Cardiac fibroblast (primary cell): Measurements from ENCODE around the gene MISP3.
A peak's percentile ranks its signal among the peaks of the same experiment; 100 is the strongest.
"Not testable (repeated sequence)": the region's sequence is repeated elsewhere in the genome, so short reads cannot be mapped to it uniquely, and the experiment has no call there.

ENCODE experiments used
- DNase-seq, 2 donors: peaks; one replicate each; pipeline versions ENCODE4 v3.0.0 to v3.0.0-alpha.2; 2010; ENCODE audit warnings: low read depth in 2 of 2
- H3K4me3 ChIP-seq, 2 donors: replicated peaks in 1 of 2; 1 replicate in 1 of 2; 2 replicates in 1 of 2; pipeline ENCODE4 v1.5.1; 2011; ENCODE audit warnings: low read depth in 2 of 2, low read length in 2 of 2, mild to moderate bottlenecking in 2 of 2, moderate library complexity in 1 of 2
- TF ChIP-seq, protein P1 (sequence below): IDR thresholded peaks from one replicate; pipeline ENCODE4 v1.5.1; 2011; ENCODE audit warnings: low read depth, mild to moderate bottlenecking, low read length, inconsistent platforms

MISP3 gene

DNA sequence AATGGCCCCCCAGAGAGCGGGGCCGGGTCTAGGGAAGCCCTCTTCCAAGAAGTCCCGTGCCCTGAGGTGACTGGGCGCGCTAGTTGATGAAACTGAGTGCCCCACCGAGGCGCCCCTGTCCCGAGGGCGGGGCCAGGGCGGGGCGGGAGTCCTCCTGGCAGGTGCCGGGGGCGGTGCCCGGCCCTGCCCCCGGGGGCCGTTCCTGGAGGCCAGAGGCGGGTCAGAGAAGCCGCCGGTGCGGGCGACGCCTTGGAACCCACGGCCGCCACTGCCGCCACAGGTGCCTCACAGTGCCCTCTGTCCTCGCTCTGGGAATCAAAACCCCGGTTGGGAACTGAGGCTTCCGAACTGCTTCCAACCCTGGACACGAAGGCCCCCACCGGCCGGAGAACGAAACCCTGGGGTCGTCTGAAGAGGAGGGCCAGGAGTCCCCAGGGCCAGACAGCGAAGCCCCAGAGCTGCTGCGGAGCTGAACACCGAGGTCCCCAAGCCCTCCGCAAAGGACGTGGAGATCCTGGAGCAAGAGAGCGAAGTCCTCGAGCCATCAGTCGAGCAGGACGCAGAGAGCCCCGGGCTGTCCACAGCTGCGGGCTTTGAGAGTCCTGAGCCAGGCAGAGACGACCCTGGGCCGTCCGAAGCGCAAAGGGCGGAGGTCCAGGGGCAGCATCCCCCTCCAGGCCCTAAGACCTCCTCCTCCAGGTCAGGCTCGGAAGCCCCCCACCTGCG lies at the start of gene MISP3:
MISP3 (plus strand) TSS at position 252 of the 726 bp plus-strand sequence. CDS start 524 bp downstream, outside the sequence.
- peak; percentile 26 to 41 for DNase-seq
- TF ChIP-seq, protein P1, sequence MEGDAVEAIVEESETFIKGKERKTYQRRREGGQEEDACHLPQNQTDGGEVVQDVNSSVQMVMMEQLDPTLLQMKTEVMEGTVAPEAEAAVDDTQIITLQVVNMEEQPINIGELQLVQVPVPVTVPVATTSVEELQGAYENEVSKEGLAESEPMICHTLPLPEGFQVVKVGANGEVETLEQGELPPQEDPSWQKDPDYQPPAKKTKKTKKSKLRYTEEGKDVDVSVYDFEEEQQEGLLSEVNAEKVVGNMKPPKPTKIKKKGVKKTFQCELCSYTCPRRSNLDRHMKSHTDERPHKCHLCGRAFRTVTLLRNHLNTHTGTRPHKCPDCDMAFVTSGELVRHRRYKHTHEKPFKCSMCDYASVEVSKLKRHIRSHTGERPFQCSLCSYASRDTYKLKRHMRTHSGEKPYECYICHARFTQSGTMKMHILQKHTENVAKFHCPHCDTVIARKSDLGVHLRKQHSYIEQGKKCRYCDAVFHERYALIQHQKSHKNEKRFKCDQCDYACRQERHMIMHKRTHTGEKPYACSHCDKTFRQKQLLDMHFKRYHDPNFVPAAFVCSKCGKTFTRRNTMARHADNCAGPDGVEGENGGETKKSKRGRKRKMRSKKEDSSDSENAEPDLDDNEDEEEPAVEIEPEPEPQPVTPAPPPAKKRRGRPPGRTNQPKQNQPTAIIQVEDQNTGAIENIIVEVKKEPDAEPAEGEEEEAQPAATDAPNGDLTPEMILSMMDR = no peak
- H3K4me3 ChIP-seq = peak within 1 kb of the TSS; percentile 62 to 67

DNA sequence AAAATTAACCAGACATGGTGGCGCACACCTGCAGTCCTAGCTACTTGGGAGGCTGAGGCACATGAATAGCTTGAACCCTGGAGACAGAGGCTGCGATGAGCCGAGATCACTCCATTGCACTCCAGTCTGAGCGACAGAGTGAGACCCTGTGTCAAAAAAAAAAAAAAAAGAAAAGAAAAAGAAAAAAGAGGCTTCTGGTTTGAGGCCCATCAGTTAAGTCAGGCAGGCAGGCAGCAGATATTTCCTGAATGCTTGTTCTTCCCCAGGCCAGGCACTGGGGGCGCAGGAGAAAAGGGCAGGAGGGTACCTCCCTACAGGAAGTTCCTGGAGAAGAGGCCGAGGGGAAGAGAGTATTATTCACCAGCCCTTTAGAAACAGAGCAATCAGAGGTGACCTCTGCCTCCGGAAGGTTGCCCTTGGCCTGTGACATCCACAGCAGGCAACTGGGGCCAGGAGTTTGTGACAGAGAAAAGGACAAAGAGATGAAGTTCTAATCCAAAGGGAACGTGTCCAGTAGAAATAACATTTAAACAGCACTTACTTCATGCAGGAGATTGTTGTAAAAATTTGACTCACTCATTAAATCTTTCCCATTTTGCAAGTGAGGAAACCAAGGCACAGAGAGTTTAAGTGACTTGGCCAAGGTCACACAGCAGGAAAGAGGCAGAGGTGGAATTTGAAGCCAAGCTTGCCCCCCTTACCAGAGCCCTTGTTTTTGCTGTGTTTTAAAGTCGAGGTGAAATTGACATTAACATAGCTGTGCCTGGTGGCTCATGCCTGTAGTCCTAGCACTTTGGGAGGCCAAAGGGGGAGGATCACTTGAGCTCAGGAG lies 49.0 kb upstream of the MISP3 start:
- TF ChIP-seq, protein P1 = peak; percentile 70
- DNase-seq = peak; percentile 65 to 83
- no peak overlapping the region for H3K4me3 ChIP-seq

DNA sequence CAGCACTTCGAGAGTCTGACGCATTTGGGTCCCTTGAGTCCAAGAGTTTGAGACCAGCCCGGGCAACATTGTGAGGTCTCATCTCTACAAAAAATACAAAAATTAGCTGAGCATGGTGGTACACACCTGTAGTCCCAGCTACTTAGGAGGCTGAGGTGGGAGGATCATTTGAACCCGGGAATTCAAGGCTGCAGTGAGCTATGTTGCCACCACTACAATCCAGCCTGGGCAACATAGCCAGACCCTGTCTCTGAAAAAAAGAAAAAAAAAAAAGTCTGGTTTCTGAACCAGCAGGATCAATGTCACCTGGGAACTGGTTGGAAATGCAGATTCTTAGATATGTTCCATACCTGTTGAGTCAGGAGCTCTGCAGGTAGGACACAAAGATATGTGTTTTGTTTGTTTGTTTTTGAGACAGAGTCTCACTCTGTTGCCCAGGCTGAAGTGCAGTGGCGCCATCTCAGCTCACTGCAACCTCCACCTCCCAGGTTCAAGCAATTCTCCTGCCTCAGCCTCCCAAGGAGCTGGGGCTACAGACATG lies 45.9 kb upstream of the MISP3 start:
- not testable (repeated sequence) for H3K4me3 ChIP-seq, DNase-seq

DNA sequence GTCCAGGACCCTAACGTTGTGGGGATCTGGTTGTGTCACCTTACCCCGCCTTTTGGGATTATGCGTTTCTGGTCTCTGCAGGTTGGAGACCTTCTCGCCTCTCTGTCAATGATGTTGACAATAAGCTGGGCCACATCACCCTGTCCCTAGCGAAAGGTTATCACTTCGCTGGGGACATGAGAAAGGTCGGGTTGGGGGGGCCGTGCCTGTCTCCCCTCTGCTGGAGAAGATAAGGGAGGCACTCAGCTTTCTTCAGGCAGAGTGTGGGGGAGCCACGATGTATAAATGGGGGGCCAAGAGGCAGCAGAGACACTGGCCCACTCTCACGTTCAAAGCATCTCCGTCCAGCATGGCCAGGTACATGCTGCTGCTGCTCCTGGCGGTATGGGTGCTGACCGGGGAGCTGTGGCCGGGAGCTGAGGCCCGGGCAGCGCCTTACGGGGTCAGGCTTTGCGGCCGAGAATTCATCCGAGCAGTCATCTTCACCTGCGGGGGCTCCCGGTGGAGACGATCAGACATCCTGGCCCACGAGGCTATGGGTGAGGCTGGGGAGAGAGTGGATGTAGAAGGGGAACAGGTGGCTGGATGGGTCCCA lies 44.6 kb upstream of the MISP3 start, which contains the start of gene RLN3:
RLN3 (plus strand) TSS at position 293 of the 595 bp plus-strand sequence; CDS start at position 350, 57 bp downstream.
- no peak within 1 kb of the TSS for H3K4me3 ChIP-seq
- DNase-seq = no peak
- TF ChIP-seq, protein P1 = no peak

DNA sequence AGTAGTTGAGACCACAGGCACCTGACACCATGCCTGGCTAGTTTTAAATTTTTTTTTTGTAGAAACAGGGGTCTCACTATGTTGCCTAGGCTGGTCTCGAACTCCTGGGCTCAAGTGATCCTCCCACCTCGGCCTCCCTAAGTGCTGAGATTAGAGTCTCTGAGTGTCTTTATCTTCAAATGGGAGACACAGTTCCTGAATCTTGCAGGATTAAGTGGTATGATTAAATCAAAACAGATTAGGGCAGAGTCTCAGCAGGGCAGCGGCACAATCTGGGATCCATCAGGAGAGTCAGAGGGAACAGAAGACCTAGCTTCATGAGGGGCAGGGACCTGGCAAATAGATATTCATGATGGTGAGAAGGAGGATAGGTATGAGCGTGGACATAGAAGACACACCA lies 43.7 kb upstream of the MISP3 start:
- no peak for DNase-seq
- TF ChIP-seq, protein P1 = no peak
- H3K4me3 ChIP-seq = no peak overlapping the region

DNA sequence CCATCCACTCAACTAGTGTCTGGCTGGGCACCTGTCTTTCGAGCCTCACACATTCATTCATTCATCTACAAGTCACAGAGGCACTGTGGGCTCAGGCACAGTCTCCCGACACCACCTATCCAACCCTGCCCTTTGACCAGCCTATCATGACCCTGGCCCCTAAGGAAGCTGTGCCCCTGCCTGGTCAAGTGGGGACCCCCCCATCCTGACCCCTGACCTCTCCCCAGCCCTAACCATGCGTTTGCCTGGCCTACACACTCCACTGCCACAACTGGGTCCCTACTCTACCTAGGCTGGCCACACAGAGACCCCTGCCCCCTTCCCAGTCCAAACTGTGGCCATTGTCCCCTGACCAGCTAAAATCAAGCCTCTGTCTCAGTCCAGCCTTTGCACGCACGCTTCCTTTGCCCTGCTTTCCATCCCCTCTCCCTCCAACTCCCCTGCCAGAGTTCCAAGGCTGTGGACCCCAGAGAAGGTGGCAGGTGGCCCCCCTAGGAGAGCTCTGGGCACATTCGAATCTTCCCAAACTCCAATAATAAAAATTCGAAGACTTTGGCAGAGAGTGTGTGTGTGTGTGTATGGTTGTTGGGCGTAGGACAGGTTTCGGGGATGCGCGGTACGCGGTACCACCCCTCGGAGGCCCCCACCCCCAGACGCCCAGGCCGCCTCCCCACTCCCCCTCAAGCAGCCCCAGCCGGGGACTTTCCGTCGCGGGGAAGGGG lies 41.4 kb upstream of the MISP3 start:
- DNase-seq = no peak
- peak overlapping the region; percentile 66 to 69 for H3K4me3 ChIP-seq
- TF ChIP-seq, protein P1 = no peak
